PFSK-1 (cell line): Measurements from ENCODE around the gene AMACR.

Source experiments
- SIN3A ChIP-seq: IDR thresholded peaks from 2 replicates; pipeline ENCODE4 v1.6.1; 2012; ENCODE audit warnings: mild to moderate bottlenecking, low read length, moderate library complexity, borderline replicate concordance; ENCODE audit not compliant: insufficient read depth
- TF ChIP-seq, protein P1 (sequence below), 2 experiments: IDR thresholded peaks; 2 replicates each; pipeline versions ENCODE4 v1.6.1 to v1.8.0; 2011 to 2012; ENCODE audit warnings: low read depth in 2 of 2, low read length in 2 of 2, control low read depth in 1 of 2, inconsistent platforms in 1 of 2, mild to moderate bottlenecking in 1 of 2, moderate library complexity in 1 of 2; ENCODE audit not compliant: insufficient read depth in 1 of 2

DNA sequence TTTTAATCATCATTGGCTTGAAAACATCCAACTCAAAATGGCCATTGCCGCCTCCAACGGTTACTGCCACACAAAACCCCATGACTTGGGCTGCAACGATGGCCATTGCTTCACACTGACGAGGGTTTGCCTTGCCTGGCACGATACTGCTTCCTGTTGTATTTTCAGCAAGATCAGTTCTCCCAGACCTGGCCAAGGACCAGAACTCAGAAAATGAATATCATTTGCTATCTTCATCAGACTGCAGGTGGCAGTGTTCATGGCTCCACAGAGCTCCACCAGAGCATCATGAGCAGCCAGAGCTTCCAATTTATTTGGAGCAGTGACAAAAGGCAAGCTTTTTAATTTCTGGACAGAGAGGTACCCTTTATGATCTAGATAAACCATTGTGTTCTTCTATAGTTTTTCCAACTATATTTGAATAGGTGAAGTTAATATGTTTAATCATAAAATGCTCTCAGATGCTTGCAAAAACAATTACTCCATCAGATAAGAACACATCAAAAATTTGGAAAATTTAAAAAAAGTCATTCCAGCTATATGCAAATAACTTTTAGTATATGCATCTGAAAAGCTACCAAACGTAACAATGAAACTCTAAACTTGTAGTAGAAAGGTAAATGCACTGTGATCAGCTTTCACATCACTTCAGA, 10.4 kb downstream of the AMACR start:
- TF ChIP-seq, protein P1, sequence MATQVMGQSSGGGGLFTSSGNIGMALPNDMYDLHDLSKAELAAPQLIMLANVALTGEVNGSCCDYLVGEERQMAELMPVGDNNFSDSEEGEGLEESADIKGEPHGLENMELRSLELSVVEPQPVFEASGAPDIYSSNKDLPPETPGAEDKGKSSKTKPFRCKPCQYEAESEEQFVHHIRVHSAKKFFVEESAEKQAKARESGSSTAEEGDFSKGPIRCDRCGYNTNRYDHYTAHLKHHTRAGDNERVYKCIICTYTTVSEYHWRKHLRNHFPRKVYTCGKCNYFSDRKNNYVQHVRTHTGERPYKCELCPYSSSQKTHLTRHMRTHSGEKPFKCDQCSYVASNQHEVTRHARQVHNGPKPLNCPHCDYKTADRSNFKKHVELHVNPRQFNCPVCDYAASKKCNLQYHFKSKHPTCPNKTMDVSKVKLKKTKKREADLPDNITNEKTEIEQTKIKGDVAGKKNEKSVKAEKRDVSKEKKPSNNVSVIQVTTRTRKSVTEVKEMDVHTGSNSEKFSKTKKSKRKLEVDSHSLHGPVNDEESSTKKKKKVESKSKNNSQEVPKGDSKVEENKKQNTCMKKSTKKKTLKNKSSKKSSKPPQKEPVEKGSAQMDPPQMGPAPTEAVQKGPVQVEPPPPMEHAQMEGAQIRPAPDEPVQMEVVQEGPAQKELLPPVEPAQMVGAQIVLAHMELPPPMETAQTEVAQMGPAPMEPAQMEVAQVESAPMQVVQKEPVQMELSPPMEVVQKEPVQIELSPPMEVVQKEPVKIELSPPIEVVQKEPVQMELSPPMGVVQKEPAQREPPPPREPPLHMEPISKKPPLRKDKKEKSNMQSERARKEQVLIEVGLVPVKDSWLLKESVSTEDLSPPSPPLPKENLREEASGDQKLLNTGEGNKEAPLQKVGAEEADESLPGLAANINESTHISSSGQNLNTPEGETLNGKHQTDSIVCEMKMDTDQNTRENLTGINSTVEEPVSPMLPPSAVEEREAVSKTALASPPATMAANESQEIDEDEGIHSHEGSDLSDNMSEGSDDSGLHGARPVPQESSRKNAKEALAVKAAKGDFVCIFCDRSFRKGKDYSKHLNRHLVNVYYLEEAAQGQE (IDR thresholded peaks at IDR 0.05; ENCODE audit: insufficient read depth in 1 of 2, low read depth in 2 of 2, low read length in 2 of 2), result no peak
- TF ChIP-seq SIN3A, result no peak
